Stimulated activated effector memory CD8-positive, alpha-beta T cell treated with anti-CD3 and anti-CD28 coated beads, Interleukin-12 subunit alpha, Interleukin-12 subunit beta, amount 100 ng/mL, for 72 hours (primary cell): Measurements from ENCODE around the gene TRIM26.
"Not testable (repeated sequence)": the region's sequence is repeated elsewhere in the genome, so short reads cannot be mapped to it uniquely, and the experiment has no call there.

Experiments used
- ATAC-seq: fragments of 150-1000 bp; cut with Tn5 transposase; 2 replicates; pipeline ENCODE4 v1.10.0; 2021
- DNase-seq, 2 donors: peaks; one replicate each; pipeline ENCODE4 v3.0.0; 2021 to 2022; ENCODE audit warnings: low spot score in 2 of 2
- H3K27ac Mint-ChIP-seq: one replicate; pipeline ENCODE4 v1.8.0; 2022; ENCODE audit warnings: mild to moderate bottlenecking, mixed read lengths
- H3K36me3 Mint-ChIP-seq: one replicate; pipeline ENCODE4 v1.8.0; 2022; ENCODE audit warnings: mild to moderate bottlenecking, mixed read lengths
- H3K4me1 Mint-ChIP-seq: one replicate; pipeline ENCODE4 v1.8.0; 2022; ENCODE audit warnings: mixed read lengths
- H3K4me3 Mint-ChIP-seq: one replicate; pipeline ENCODE4 v1.8.0; 2022; ENCODE audit warnings: mild to moderate bottlenecking, mixed read lengths
- H3K9me3 Mint-ChIP-seq: one replicate; pipeline ENCODE4 v1.8.0; 2022; ENCODE audit warnings: mixed read lengths

TRIM26 gene

DNA sequence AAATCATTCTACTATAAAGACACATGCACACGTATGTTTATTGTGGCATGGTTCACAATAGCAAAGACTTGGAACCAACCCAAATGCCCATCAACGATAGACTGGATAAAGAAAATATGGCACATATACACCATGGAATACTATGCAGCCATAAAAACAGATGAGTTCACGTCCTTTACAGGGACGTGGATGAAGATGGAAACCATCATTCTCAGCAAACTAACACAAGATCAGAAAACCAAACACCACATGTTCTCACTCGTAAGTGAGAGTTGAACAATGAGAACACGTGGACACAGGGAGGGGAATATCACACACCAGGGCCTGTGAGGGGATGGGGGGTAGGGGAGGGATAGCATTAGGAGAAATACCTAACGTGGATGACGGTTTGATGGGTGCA is 73.0 kb downstream of the TRIM26 start:
- not testable (repeated sequence) for ATAC-seq, H3K9me3 Mint-ChIP-seq, H3K4me3 Mint-ChIP-seq, H3K36me3 Mint-ChIP-seq, H3K4me1 Mint-ChIP-seq, H3K27ac Mint-ChIP-seq, DNase-seq

DNA sequence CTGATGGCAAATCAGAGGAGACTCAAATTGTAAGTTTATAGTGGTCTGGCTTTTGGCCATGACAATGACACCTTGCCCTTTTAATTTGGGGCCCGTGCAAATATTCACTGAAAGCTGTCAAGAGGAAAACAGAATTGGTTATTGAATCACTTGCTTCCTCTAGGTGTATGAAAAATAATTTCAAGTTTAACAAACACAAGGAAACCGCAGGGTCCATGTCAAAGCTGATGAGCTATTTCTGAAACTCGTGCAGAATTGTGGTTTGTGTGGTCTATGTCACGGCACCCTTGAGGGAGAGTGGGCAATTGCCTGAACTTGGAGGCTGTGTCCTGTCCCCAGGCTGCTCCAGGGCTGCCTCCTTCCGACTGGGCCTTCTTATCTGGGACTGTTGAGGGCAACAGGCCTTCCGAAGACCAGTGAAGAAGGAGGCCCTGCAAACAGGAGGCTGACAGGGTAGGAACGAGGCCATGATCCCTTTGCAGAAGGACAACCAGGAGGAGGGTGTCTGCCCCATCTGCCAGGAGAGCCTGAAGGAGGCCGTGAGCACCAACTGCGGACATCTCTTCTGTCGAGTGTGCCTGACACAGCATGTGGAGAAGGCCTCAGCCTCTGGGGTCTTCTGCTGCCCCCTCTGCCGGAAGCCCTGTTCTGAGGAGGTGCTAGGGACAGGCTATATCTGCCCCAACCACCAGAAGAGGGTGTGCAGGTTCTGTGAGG is 76.5 kb downstream of the TRIM26 start:
- Mint-ChIP-seq H3K4me1 (no peaks in the 10 kb centered on the region), H3K27ac (no peak overlapping the region), H3K36me3 (no peaks in the 10 kb centered on the region), H3K4me3 (no peak overlapping the region), H3K9me3 (no peaks in the 10 kb centered on the region)
- DNase-seq (no peak), ATAC-seq (peak; percentile 43)

DNA sequence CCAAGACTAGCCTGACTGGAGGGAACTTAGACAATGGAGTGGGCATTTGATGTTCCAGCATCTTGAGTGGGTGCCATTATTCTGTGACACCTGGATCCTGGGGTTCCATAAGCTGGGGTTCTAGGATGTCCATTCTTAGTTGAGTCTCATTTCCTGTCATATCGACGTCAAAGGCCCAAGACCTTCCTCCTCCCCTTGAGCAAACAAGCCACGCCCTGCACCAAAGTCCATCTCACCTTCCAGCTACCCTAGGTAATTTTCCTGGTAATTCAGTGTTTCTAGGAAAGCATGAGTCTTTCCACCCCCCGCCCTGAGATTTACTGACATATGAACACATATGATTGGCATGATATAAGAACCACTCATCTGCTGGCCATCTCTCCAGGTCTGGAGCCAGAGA is 77.4 kb downstream of the TRIM26 start, which contains the start of gene TRIM40:
Gene TRIM40 (plus strand): TSS at position 384 of the 400 bp plus-strand sequence. CDS start 897 bp downstream, outside the sequence.
- H3K4me1 Mint-ChIP-seq: peaks cover 5% of the 10 kb centered on the region
- ATAC-seq: no peak
- no peak within 1 kb of the TSS for H3K27ac Mint-ChIP-seq
- DNase-seq: no peak
- H3K36me3 Mint-ChIP-seq: no peaks in the 10 kb centered on the region
- no peak within 1 kb of the TSS for H3K4me3 Mint-ChIP-seq
- H3K9me3 Mint-ChIP-seq: no peaks in the 10 kb centered on the region

DNA sequence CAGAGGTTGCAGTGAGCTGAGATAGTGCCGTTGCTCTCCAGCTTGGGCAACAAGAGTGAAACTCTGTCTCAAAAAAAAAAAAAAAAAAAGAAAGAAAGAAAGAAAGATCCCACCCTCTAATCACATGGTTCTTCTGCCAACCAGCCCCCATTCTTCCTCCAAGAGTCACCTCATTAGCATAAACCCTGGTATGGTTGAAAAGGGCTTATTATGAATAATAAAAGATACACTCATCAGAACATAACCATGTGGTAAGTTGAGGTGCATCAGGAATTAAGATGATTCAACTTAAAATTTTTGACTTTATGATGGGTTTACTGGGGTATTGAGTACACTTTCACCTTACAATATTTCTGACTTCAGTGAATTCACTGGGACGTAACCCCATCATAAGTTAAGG is 78.1 kb downstream of the TRIM26 start:
- Mint-ChIP-seq H3K4me1 (peaks cover 7% of the 10 kb centered on the region), H3K9me3 (no peaks in the 10 kb centered on the region), H3K4me3 (no peak overlapping the region), H3K27ac (no peak overlapping the region), H3K36me3 (no peaks in the 10 kb centered on the region)
- no peak for DNase-seq
- no peak for ATAC-seq
